SJSA1 (cell line): Measurements from ENCODE around the gene SAMD4A. TPM values are rescaled to one million over a fixed set of nuclear protein-coding genes. Genes with fewer than 3 reads are reported as not detected.

Experiments used
- DNase-seq, 2 experiments: peaks; one replicate each; pipeline ENCODE4 v3.0.0-alpha.2; 2015 to 2020; ENCODE audit warnings: low spot score in 2 of 2, low read depth in 1 of 2
- H3K27ac ChIP-seq: fragments of 250-450 bp; sonication (Bioruptor Pico); 2 replicates; pipeline ENCODE4 v1.5.1; 2020; ENCODE audit warnings: mild to moderate bottlenecking, moderate library complexity
- H3K27me3 ChIP-seq: fragments of 250-450 bp; sonication (Bioruptor Pico); replicated peaks from 2 replicates; pipeline ENCODE4 v1.5.1; 2020; ENCODE audit warnings: mild to moderate bottlenecking, moderate library complexity
- H3K36me3 ChIP-seq: fragments of 250-450 bp; sonication (Bioruptor Pico); 2 replicates; pipeline ENCODE4 v1.5.1; 2020; ENCODE audit warnings: mild to moderate bottlenecking
- H3K4me1 ChIP-seq: fragments of 250-450 bp; sonication (Bioruptor Pico); replicated peaks from 2 replicates; pipeline ENCODE4 v1.6.1; 2021; ENCODE audit warnings: mild to moderate bottlenecking
- H3K4me3 ChIP-seq: fragments of 250-450 bp; sonication (Bioruptor Pico); 2 replicates; pipeline ENCODE4 v1.5.1; 2020; ENCODE audit warnings: mild to moderate bottlenecking
- H3K9me3 ChIP-seq: fragments of 250-450 bp; sonication (Bioruptor Pico); replicated peaks from 2 replicates; pipeline ENCODE4 v1.5.1; 2020; ENCODE audit warnings: mild to moderate bottlenecking
- total RNA-seq: library from RNA; depleted of rRNA; stranded (reverse); fragments of >200 nt; shearing (Covaris generic); gene quantifications from 2 replicates; pipeline ENCODE4 v1.2.3, GENCODE V29; 2014

SAMD4A gene
- total RNA-seq, 1 experiment from 2014 or later: 31.6 TPM

GRCh38 chr14:54766276-54767138 lies 199.6 kb downstream of the SAMD4A start:
- no peak overlapping the region for H3K27ac ChIP-seq
- no peaks in the 10 kb centered on the region for H3K27me3 ChIP-seq
- H3K4me1 ChIP-seq: peaks cover 24% of the 10 kb centered on the region
- no peak for DNase-seq
- peaks cover 81% of the 10 kb centered on the region for H3K36me3 ChIP-seq
- no peaks in the 10 kb centered on the region for H3K9me3 ChIP-seq
- H3K4me3 ChIP-seq: no peak overlapping the region

GRCh38 chr14:54767139-54767431 lies 200.2 kb downstream of the SAMD4A start:
- peaks cover 80% of the 10 kb centered on the region for H3K36me3 ChIP-seq
- no peak for DNase-seq

GRCh38 chr14:54767450-54767849 lies 200.5 kb downstream of the SAMD4A start:
- DNase-seq: no peak
- Histone ChIP-seq H3K4me1 (peaks cover 24% of the 10 kb centered on the region), H3K27ac (no peak overlapping the region), H3K4me3 (no peak overlapping the region), H3K36me3 (peaks cover 77% of the 10 kb centered on the region), H3K27me3 (no peaks in the 10 kb centered on the region), H3K9me3 (no peaks in the 10 kb centered on the region)

More at GRCh38 chr14:54767139-54767431, 200.2 kb downstream of the SAMD4A start:
- Histone ChIP-seq H3K9me3 (no peaks in the 10 kb centered on the region), H3K27me3 (no peaks in the 10 kb centered on the region), H3K4me1 (peaks cover 24% of the 10 kb centered on the region), H3K27ac (no peak overlapping the region), H3K4me3 (no peak overlapping the region)

GRCh38 chr14:54768501-54769129 lies 201.7 kb downstream of the SAMD4A start:
- no peaks in the 10 kb centered on the region for H3K27me3 ChIP-seq
- H3K27ac ChIP-seq: no peak overlapping the region
- H3K9me3 ChIP-seq: no peaks in the 10 kb centered on the region
- DNase-seq: no peak
- no peak overlapping the region for H3K4me3 ChIP-seq
- H3K36me3 ChIP-seq: peaks cover 67% of the 10 kb centered on the region
- H3K4me1 ChIP-seq: peaks cover 31% of the 10 kb centered on the region

GRCh38 chr14:54769951-54770863 lies 203.3 kb downstream of the SAMD4A start:
- Histone ChIP-seq H3K4me1 (peaks cover 46% of the 10 kb centered on the region), H3K36me3 (peaks cover 65% of the 10 kb centered on the region), H3K9me3 (no peaks in the 10 kb centered on the region), H3K27ac (no peak overlapping the region), H3K4me3 (no peak overlapping the region), H3K27me3 (no peaks in the 10 kb centered on the region)
- no peak for DNase-seq

GRCh38 chr14:54771411-54772027 lies 204.6 kb downstream of the SAMD4A start:
- no peaks in the 10 kb centered on the region for H3K27me3 ChIP-seq
- H3K4me1 ChIP-seq: peaks cover 59% of the 10 kb centered on the region
- H3K4me3 ChIP-seq: no peak overlapping the region
- H3K9me3 ChIP-seq: no peaks in the 10 kb centered on the region; the same call in 1 of the 2 replicates
- DNase-seq: no peak
- H3K36me3 ChIP-seq: peaks cover 62% of the 10 kb centered on the region
- H3K27ac ChIP-seq: peak overlapping the region; percentile 95

- Histone ChIP-seq H3K4me1 (peaks cover 67% of the 10 kb centered on the region), H3K4me3 (no peak overlapping the region; the same call in 1 of the 2 replicates), H3K36me3 (peaks cover 60% of the 10 kb centered on the region), H3K27me3 (no peaks in the 10 kb centered on the region), H3K27ac (peak overlapping the region; percentile 95), H3K9me3 (no peaks in the 10 kb centered on the region; the same call in 1 of the 2 replicates)
- no peak for DNase-seq
Measured at GRCh38 chr14:54772451-54772881, 205.5 kb downstream of the SAMD4A start.

GRCh38 chr14:54773171-54774006 lies 206.5 kb downstream of the SAMD4A start:
- DNase-seq: peak; percentile 97 to 98
- no peak overlapping the region for H3K4me3 ChIP-seq
- H3K4me1 ChIP-seq: peaks cover 62% of the 10 kb centered on the region
- peak overlapping the region; percentile 95 for H3K27ac ChIP-seq
- H3K36me3 ChIP-seq: peaks cover 58% of the 10 kb centered on the region
- H3K9me3 ChIP-seq: no peaks in the 10 kb centered on the region; the same call in 1 of the 2 replicates
- H3K27me3 ChIP-seq: no peaks in the 10 kb centered on the region

- peaks cover 64% of the 10 kb centered on the region for H3K36me3 ChIP-seq
- H3K4me1 ChIP-seq: peaks cover 58% of the 10 kb centered on the region
- H3K9me3 ChIP-seq: no peaks in the 10 kb centered on the region; the same call in 1 of the 2 replicates
- H3K27me3 ChIP-seq: no peaks in the 10 kb centered on the region
- H3K4me3 ChIP-seq: no peak overlapping the region
- no peak for DNase-seq
- no peak overlapping the region for H3K27ac ChIP-seq
Measured at GRCh38 chr14:54774824-54775223, 207.9 kb downstream of the SAMD4A start.

- DNase-seq: no peak
- Histone ChIP-seq H3K9me3 (no peaks in the 10 kb centered on the region; the same call in 1 of the 2 replicates), H3K27me3 (no peaks in the 10 kb centered on the region), H3K4me1 (peaks cover 58% of the 10 kb centered on the region), H3K27ac (peak overlapping the region; percentile 40), H3K36me3 (peaks cover 65% of the 10 kb centered on the region), H3K4me3 (no peak overlapping the region)
Measured at GRCh38 chr14:54775486-54776140, 208.7 kb downstream of the SAMD4A start.

- H3K4me1 ChIP-seq: peaks cover 55% of the 10 kb centered on the region
- H3K9me3 ChIP-seq: no peaks in the 10 kb centered on the region; the same call in 1 of the 2 replicates
- peak; percentile 77 to 82 for DNase-seq
- peak overlapping the region; percentile 40 for H3K27ac ChIP-seq
- H3K36me3 ChIP-seq: peaks cover 69% of the 10 kb centered on the region
- no peak overlapping the region for H3K4me3 ChIP-seq
- no peaks in the 10 kb centered on the region for H3K27me3 ChIP-seq
Measured at GRCh38 chr14:54776361-54777001, 209.6 kb downstream of the SAMD4A start.

- H3K4me3 ChIP-seq: no peak overlapping the region
- peaks cover 70% of the 10 kb centered on the region for H3K36me3 ChIP-seq
- H3K4me1 ChIP-seq: peaks cover 45% of the 10 kb centered on the region
- no peak overlapping the region for H3K27ac ChIP-seq
- no peaks in the 10 kb centered on the region for H3K27me3 ChIP-seq
- DNase-seq: no peak
- no peaks in the 10 kb centered on the region; the same call in 1 of the 2 replicates for H3K9me3 ChIP-seq
Measured at GRCh38 chr14:54777395-54777794, 210.5 kb downstream of the SAMD4A start.
